ENCODE data around the gene ERLEC1. TPM values are rescaled to one million over a fixed set of nuclear protein-coding genes. Genes with fewer than 3 reads are reported as not detected.

Gene ERLEC1
- polyA plus RNA-seq, 1 donor from 2014 or later, result 88.6 TPM

DNA sequence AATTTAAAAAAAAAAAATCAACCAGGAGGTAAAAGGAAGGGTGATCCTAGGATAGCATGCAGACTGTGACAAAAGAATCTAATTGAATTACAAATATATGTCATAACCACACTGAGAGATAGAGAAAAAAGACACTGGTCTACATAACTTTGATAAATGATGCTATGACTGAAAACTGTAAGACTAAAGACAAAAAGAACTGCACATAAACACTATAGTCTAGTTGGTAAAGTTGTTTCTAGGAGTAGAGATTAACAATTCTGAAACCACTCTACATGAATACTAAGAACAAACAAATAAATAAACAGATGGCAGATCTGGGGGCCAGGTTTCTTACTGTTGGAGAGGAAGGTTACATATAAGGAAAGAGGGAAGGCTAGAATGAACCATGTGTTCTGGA lies 33.8 kb upstream of the ERLEC1 start:
- Histone ChIP-seq H3K79me2 (replicated peaks; ENCODE audit: insufficient read depth, low read length) (no peaks in the 10 kb centered on the region), H3K27me3 (ENCODE audit: insufficient read depth, low read depth, low read length) (no peaks in the 10 kb centered on the region), H3K36me3 (ENCODE audit: insufficient read depth, low read length) (peaks cover 11% of the 10 kb centered on the region), H3K4me3 (ENCODE audit: low read length) (no peak overlapping the region), H3K27ac (ENCODE audit: low read length) (no peak overlapping the region), H3K9ac (ENCODE audit: low read length) (no peak overlapping the region), H3F3A (ENCODE audit: insufficient read depth, low read length, poor library complexity, severe bottlenecking) (no peaks in the 10 kb centered on the region), H3K9me3 (ENCODE audit: low read length) (no peaks in the 10 kb centered on the region), H4K20me1 (ENCODE audit: insufficient read depth) (no peaks in the 10 kb centered on the region), H2AFZ (ENCODE audit: low read depth, low read length) (no peak overlapping the region), H3K4me2 (ENCODE audit: low read length) (no peak overlapping the region), H3K9me2 (ENCODE audit: insufficient read depth, low read length) (no peaks in the 10 kb centered on the region)
- TF ChIP-seq, protein P1, sequence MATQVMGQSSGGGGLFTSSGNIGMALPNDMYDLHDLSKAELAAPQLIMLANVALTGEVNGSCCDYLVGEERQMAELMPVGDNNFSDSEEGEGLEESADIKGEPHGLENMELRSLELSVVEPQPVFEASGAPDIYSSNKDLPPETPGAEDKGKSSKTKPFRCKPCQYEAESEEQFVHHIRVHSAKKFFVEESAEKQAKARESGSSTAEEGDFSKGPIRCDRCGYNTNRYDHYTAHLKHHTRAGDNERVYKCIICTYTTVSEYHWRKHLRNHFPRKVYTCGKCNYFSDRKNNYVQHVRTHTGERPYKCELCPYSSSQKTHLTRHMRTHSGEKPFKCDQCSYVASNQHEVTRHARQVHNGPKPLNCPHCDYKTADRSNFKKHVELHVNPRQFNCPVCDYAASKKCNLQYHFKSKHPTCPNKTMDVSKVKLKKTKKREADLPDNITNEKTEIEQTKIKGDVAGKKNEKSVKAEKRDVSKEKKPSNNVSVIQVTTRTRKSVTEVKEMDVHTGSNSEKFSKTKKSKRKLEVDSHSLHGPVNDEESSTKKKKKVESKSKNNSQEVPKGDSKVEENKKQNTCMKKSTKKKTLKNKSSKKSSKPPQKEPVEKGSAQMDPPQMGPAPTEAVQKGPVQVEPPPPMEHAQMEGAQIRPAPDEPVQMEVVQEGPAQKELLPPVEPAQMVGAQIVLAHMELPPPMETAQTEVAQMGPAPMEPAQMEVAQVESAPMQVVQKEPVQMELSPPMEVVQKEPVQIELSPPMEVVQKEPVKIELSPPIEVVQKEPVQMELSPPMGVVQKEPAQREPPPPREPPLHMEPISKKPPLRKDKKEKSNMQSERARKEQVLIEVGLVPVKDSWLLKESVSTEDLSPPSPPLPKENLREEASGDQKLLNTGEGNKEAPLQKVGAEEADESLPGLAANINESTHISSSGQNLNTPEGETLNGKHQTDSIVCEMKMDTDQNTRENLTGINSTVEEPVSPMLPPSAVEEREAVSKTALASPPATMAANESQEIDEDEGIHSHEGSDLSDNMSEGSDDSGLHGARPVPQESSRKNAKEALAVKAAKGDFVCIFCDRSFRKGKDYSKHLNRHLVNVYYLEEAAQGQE (IDR thresholded peaks at IDR 0.05; ENCODE audit: borderline replicate concordance), result no peak
- TF ChIP-seq MXI1 (conservative IDR thresholded peaks at IDR 0.05; ENCODE audit: poor library complexity, severe bottlenecking), result no peak
- TF ChIP-seq TAF1 (IDR thresholded peaks at IDR 0.05; ENCODE audit: low read depth), result no peak
- no peak for TF ChIP-seq SMC3 (conservative IDR thresholded peaks at IDR 0.05; ENCODE audit: poor library complexity)
- TF ChIP-seq, protein P2, sequence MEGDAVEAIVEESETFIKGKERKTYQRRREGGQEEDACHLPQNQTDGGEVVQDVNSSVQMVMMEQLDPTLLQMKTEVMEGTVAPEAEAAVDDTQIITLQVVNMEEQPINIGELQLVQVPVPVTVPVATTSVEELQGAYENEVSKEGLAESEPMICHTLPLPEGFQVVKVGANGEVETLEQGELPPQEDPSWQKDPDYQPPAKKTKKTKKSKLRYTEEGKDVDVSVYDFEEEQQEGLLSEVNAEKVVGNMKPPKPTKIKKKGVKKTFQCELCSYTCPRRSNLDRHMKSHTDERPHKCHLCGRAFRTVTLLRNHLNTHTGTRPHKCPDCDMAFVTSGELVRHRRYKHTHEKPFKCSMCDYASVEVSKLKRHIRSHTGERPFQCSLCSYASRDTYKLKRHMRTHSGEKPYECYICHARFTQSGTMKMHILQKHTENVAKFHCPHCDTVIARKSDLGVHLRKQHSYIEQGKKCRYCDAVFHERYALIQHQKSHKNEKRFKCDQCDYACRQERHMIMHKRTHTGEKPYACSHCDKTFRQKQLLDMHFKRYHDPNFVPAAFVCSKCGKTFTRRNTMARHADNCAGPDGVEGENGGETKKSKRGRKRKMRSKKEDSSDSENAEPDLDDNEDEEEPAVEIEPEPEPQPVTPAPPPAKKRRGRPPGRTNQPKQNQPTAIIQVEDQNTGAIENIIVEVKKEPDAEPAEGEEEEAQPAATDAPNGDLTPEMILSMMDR (IDR thresholded peaks at IDR 0.05; ENCODE audit: poor library complexity, severe bottlenecking), result no peak
- no peak for TF ChIP-seq POLR2AphosphoS5 (IDR thresholded peaks at IDR 0.05)
- TF ChIP-seq EZH2 (IDR thresholded peaks at IDR 0.05; ENCODE audit: borderline replicate concordance, insufficient read depth, low read length, poor library complexity, severe bottlenecking), result no peak
- TF ChIP-seq EP300 (conservative IDR thresholded peaks at IDR 0.05; ENCODE audit: poor library complexity, severe bottlenecking), result no peak
- no peak for TF ChIP-seq RAD21 (conservative IDR thresholded peaks at IDR 0.05)

DNA sequence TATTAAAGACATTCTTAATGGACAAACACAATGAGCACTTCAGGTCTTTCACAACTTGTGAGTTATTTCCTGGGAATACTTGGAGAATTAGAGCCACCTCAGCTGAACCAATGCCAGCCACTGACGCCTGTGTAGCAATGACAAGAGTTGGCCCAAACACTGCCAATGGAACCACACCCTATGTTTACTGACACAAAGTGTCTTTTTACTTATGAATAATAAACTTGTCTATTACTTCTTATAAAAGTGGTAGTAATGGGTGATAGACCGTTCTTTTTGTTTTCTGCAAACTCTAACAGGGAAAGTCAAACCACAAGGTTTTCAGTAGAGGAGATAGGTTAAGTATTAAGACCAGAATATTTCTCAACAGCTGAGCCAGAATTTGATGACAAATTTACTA lies 31.7 kb upstream of the ERLEC1 start:
- Histone ChIP-seq H3K36me3 (ENCODE audit: insufficient read depth, low read length) (peaks cover 5% of the 10 kb centered on the region), H3K9me3 (ENCODE audit: low read length) (no peaks in the 10 kb centered on the region), H2AFZ (ENCODE audit: low read depth, low read length) (no peak overlapping the region), H3K9me2 (ENCODE audit: insufficient read depth, low read length) (no peaks in the 10 kb centered on the region), H3K4me2 (ENCODE audit: low read length) (no peak overlapping the region), H3K9ac (ENCODE audit: low read length) (no peak overlapping the region), H3K79me2 (replicated peaks; ENCODE audit: insufficient read depth, low read length) (no peaks in the 10 kb centered on the region), H3K4me3 (ENCODE audit: low read length) (no peak overlapping the region), H3F3A (ENCODE audit: insufficient read depth, low read length, poor library complexity, severe bottlenecking) (no peaks in the 10 kb centered on the region), H3K27ac (ENCODE audit: low read length) (no peak overlapping the region), H4K20me1 (ENCODE audit: insufficient read depth) (no peaks in the 10 kb centered on the region), H3K27me3 (ENCODE audit: insufficient read depth, low read depth, low read length) (no peaks in the 10 kb centered on the region)
- TF ChIP-seq EP300 (conservative IDR thresholded peaks at IDR 0.05; ENCODE audit: poor library complexity, severe bottlenecking), result no peak
- TF ChIP-seq, protein P1 (IDR thresholded peaks at IDR 0.05; ENCODE audit: borderline replicate concordance), result no peak
- TF ChIP-seq, protein P2 (IDR thresholded peaks at IDR 0.05; ENCODE audit: poor library complexity, severe bottlenecking), result no peak
- TF ChIP-seq RAD21 (conservative IDR thresholded peaks at IDR 0.05), result no peak
- no peak for TF ChIP-seq TAF1 (IDR thresholded peaks at IDR 0.05; ENCODE audit: low read depth)
- TF ChIP-seq MXI1 (conservative IDR thresholded peaks at IDR 0.05; ENCODE audit: poor library complexity, severe bottlenecking), result no peak
- no peak for TF ChIP-seq SMC3 (conservative IDR thresholded peaks at IDR 0.05; ENCODE audit: poor library complexity)
- no peak for TF ChIP-seq EZH2 (IDR thresholded peaks at IDR 0.05; ENCODE audit: borderline replicate concordance, insufficient read depth, low read length, poor library complexity, severe bottlenecking)
- TF ChIP-seq POLR2AphosphoS5 (IDR thresholded peaks at IDR 0.05), result no peak

All from neural cell (in vitro differentiated cells).